Ramos (cell line): ENCODE results near the gene TOM1L2.

ENCODE experiments used
- in situ Hi-C: fragments of 300-500 bp; cut with MboI; formaldehyde crosslinking; loops from one replicate; pipeline ENCODE4 v1.14.3; 2022; ENCODE audit warnings: low sequenced_read_pairs; ENCODE audit not compliant: unreplicated experiment

TOM1L2 gene

GRCh38 chr17:17842111-17842876 is 129.9 kb downstream of the TOM1L2 start:
- in situ Hi-C loops: no loop called here

DNA sequence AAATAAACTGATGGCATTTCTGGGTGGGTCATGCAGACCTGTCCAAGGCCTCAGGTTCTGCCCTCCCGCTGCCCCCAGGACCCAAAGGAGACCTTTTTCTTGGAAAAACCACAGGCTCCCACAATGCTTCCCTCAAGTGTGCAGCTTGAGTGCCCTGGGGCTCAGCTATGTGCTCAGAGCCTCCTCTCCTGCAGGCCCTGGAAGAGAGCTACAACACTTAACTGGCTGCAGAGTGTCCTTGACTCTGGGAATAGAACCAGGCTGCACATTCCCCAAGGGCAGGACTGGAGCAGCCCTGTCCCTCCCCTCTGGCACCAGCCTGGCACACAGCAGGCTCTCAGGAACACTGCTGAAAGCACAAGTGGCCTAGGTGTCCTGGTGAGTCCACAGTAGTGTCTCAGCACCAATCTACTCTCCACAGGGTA is 130.6 kb downstream of the TOM1L2 start:
- in situ Hi-C loops: no loop called here

DNA sequence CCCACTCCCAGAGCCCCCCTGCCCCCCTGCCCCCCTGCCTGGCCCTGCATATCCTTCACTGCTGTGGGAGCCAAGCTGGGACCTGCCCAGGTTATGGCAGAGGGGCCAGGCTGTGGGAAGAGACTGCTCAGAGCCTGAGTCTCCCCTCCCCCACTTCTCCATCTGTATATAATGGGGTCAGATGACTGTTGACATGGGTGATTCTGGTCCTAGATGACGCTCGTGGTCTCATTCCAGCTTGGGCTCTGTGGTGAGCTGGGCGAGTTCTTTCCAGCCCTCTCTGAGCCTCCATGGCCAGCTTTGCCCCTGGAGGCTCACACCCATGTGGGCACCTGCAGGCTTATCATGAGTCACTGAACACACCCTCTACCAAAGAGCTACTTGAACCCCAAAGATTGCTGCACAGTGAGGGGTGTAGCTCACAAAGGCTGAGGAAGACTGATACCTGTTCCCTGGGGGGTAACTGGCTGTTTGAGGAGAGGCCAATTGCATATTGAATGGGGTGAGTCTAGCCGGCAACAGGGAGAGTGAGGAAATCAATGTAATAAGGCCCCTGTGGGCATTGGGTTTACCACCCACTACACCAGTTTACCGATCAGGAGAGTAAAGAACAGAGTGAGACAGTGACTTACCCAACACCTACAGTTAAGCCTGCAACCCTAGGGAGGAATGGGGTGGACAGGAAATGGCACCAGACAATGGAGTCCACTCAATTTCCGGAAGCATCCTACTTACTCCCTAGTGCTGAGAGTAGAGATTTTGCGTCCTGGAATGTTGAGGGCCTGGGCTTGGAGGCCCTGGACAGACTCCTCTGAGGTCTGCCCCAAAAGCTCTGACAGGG is 131.2 kb downstream of the TOM1L2 start:
- in situ Hi-C loops: no loop called here

DNA sequence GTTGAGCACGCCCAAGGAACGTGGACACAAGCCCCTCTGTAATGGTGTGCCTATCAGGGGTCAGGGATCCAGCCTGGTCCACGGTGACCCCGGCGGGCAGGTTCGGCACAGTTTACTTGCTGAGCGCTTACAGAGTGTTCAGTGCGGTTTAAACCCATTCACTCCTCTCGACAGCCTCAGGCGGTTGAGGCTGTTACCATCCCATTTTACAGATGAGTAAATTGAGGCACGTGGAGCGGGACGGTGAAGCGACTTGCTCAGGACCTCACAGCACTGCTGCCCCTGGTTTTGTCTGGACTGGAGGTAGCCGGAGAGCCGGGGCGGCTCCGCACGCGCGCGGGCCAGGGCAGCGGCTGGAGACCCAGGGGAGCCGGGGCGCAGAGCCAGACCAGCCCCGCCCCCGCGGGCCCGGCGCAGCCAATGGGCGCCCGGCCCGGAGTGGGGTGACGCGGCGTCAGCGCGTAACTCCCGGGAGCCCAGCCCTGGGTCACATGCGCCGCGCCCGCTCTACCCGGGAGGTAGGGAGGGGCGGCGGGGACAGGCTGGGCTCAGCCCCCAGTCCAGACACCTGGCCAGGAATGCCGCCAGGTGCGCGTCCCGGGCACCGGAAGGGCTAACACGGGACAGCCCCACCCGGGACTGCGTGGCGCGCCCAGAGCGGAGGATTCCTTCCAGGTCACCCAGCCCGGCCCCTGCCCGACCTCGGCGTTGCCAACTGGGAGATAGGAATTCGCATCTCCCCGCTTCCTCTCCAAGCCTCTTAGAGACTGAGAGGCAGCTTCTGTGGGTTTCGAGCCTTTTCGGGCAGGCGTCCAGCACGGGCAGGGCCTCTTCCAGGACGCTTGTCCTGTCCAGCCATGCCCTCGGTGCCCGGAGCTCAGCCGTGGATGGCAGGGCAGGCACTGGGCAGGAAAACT is 132.2 kb downstream of the TOM1L2 start:
- in situ Hi-C loops: no loop called here

GRCh38 chr17:17837966-17838962 is 133.9 kb downstream of the TOM1L2 start:
- in situ Hi-C loops: no loop called here

DNA sequence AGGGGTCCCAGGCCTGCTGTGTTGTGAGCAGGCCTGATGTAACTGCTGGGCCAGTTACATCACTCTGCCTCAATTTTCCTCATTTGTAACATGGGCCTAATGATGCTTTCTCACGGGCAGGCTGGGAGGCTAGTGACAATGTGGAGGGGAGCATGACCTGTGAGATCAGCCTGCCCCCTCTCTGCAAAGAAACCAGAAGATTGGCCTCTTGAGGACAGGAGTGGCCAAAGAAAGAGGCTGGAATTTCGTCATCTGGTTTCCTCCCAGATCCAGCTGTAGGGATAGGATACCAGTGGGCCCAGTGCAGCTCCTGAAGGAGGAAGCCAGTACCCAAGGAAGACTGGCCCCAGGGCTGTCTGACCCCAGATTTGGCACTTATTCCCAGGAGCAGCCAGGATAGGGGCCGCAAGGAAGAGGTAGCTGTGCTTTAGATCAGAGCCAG is 134.8 kb downstream of the TOM1L2 start:
- in situ Hi-C loops: no loop called here

GRCh38 chr17:17836818-17837379 is 135.3 kb downstream of the TOM1L2 start, which contains the start of gene SREBF1:
SREBF1 (minus strand) TSS chr17:17836986; CDS start chr17:17836817, 169 bp downstream.
- in situ Hi-C loops: no loop called here

GRCh38 chr17:17836250-17836817 is 135.9 kb downstream of the TOM1L2 start:
- in situ Hi-C loops: no loop called here

DNA sequence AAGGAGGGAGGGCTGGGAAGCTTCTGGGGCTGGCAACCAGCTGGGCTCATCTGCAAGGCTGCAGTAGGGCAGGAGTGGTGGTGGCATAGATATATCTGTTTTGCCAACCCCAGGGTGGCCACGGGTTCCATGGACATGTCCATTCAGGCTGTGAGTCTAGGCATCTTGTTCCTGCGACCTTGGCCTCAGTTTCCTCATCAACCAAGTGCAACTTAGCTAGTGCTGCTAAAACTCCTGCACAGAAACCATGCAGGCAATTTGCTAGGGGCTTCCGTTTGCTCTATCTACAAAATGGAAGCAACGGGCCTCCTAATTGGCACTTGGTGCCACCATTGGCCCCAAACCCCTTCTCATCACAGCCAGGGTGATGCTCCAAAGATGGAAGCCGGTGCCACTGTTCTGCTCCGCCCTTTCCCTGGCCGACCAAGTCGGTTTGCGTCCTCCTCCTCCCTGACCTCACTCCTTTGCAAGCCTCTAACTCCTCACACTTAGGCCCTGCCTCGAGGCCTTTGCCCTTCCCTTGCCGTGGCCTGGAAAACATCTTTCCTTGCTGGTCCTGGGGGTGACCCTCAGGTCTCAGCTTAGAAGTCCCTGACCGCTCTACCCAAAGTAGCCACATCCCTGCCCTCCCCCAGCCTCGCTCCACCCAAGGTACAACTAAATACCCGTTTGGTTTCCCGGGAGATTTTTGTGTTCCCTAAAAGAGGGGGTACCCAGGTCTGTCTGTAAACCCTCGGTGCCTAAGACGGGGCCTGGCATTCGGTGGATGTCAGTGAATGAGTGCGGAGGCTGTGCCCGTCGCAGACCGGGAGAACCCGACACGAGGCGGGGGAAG is 136.6 kb downstream of the TOM1L2 start:
- in situ Hi-C loops: no loop called here

GRCh38 chr17:17834974-17835373 is 137.2 kb downstream of the TOM1L2 start:
- in situ Hi-C loops: no loop called here

DNA sequence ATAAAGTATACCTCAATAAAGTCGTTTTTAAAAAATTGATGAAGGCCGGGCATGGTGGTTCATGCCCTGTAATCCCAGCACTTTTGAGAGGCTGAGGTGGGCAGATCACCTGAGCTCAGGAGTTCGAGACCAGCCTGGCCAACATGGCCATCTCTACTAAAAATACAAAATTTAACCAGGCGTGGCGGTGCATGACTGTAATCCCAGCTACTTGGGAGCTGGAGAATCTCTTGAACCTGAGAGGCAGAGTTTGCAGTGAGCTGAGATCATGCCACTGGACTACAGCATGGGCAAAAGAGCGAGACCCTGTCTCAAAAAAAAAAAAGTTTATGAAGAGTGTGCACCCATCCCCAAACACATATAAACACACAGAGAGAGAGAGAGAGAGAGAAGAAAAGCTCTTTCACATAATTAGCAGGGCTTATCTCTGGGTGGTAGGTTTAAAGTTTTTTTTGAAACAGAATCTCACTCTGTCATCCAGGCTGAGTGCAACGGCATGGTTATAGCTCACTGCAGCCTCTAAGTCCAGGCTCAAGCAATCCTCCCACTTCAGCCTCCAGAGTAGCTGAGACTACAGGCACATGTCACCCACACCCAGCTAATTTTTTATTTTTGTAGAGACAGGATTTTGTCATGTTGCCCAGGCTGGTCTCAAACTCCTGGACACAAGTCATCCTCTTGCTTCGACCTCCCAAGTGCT is 138.4 kb downstream of the TOM1L2 start:
- in situ Hi-C loops: no loop called here

GRCh38 chr17:17832032-17832363 is 140.2 kb downstream of the TOM1L2 start:
- in situ Hi-C loops: no loop called here

DNA sequence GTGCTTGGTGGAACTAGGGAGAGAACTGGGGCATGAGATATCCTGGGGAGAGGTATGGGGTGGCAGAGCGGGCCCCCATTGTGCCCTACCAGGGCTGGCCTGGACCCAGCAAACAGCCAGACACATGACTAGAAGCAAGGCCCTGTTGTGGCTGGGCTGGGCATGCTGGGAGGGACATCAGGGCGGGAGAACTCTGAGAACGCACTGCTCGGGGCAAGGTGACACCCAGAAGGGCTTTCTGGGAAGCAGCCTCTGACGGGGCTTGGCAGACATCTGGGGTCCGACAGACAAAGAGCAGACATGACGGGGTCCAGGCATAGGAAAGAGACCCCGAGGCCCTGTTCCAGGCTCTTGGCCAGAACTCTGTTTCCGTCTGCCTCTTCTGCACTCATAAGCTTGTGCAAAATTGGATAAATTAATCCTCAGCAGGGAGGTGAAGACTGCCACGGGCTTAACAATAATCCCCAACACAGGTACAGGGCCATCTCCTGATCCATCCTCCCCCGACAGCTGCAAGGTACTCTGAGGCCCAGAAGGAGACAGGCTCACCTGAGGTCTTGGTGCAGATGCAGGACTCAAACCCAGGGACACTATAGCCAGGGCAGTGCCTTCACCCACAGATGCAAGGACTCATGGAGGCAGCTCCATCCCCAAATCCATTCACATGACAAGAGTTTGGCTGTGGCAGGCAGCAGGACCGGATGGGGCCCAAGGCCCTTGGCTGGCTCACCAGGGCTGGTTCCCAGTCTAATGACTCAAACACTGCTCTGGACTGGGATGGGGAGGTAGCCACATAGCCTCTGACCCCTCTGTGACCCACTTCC is 140.8 kb downstream of the TOM1L2 start:
- in situ Hi-C loops: no loop called here

GRCh38 chr17:17830740-17831207 is 141.4 kb downstream of the TOM1L2 start:
- in situ Hi-C loops: no loop called here

DNA sequence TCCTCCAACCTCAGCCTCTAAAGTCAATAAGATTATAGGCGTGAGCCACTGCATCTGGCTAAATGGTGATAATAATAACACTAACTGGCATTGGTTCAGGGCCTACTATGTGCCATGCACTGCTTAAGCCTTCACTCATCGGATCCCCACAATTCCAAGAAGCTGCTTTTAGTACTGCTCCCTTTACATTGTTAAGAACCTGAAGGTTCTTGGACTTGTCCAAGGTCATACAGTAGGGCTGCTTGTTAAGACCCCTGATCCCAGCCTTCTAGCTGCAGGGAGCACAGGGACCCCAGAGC is 142.0 kb downstream of the TOM1L2 start:
- in situ Hi-C loops: no loop called here

DNA sequence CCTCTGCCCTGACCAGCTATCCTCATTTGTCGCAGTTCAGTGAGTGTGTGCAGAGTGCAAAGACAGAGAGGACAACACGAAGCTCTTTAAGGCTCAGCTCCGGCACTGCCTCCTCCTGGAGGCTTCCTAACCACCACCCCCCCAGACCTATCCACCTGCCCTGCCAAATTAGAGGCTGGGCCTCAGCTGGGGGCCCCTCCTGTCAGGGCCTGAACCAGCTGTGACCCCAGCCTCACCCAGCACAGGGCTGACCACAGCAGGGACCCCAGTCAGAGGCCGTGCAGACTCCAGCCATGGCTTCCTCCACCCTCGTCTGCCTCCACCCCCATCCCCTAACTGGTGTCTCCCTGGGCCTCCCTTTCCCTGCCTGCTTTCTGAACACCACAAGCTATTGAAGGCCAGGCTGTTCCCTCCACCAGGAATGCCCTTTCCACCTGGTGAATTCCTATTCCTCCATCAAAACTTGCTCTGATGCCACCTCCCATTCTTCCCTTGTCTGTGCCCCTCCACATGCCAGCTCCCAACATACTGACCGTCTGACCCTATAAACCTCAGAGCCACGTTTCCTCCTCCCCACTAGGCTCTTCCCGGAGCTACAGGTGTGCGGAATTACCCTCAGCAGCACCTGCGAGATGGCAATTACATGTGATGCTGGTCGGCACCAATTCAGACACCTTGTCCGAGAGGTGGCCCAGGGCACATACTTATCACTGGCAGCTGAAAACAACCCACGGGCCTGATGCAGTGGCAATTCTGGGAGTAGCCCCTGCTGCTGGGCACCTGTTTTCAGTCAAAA is 144.2 kb downstream of the TOM1L2 start:
- in situ Hi-C loops: no loop called here
